T1000 (cell line): ENCODE data around the gene MRPS10.
A peak's percentile ranks its signal among the peaks of the same experiment; 100 is the strongest.
"Not testable (repeated sequence)": the region's sequence is repeated elsewhere in the genome, so short reads cannot be mapped to it uniquely, and the experiment has no call there.

Source experiments
- DNase-seq: peaks from one replicate; lab custom pipeline; 2025; ENCODE audit warnings: mixed read lengths; lab: John Stamatoyannopoulos, UW

The MRPS10 gene

GRCh38 chr6:42176981-42177380 lies 40.7 kb downstream of the MRPS10 start:
- no peak for DNase-seq

GRCh38 chr6:42175860-42176259 lies 41.8 kb downstream of the MRPS10 start:
- no peak for DNase-seq

GRCh38 chr6:42173101-42173500 lies 44.6 kb downstream of the MRPS10 start, which contains the start of gene GUCA1A:
Gene GUCA1A (plus strand): TSS chr6:42173364. CDS start chr6:42173614, 250 bp downstream.
- DNase-seq, result no peak

GRCh38 chr6:42171813-42172581 lies 45.7 kb downstream of the MRPS10 start:
- no peak for DNase-seq

DNA sequence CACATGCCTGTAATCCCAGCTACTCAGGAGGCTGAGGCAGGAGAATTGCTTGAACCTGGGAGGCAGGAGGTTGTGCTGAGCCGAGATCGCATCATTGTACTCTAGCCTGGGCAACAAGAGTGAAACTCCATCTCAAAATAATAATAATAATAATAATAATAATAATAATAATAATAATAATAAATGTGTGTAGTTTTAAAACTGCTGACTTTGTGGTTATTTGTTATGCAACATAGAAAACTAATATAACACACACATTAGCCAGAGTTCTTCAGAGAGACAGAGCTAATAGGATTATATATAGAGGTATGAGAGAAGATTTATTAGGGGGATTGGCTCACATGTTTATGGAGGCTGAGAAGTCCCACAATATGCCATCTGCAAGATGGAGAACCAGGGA lies 47.9 kb downstream of the MRPS10 start:
- DNase-seq, result not testable (repeated sequence)

DNA sequence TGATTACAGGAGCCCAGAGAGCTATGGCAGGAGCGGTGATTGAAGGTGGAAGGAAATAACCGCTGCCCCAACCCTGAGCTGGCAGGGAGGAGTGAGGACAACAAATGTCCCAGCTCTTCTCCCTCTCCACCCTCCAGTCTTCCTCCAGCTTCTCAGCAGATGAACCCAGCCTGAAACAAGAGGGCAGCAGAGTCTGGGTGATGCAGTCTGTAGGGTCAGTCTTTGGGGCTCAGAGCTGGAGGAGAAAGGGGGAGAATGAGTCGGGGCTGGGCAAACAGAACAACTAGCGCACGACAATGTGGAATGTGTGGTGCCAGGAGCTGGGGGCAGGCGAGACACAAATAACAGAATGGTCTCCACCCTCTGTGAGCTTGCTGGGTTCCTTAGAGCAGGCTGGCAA lies 49.0 kb downstream of the MRPS10 start:
- no peak for DNase-seq

DNA sequence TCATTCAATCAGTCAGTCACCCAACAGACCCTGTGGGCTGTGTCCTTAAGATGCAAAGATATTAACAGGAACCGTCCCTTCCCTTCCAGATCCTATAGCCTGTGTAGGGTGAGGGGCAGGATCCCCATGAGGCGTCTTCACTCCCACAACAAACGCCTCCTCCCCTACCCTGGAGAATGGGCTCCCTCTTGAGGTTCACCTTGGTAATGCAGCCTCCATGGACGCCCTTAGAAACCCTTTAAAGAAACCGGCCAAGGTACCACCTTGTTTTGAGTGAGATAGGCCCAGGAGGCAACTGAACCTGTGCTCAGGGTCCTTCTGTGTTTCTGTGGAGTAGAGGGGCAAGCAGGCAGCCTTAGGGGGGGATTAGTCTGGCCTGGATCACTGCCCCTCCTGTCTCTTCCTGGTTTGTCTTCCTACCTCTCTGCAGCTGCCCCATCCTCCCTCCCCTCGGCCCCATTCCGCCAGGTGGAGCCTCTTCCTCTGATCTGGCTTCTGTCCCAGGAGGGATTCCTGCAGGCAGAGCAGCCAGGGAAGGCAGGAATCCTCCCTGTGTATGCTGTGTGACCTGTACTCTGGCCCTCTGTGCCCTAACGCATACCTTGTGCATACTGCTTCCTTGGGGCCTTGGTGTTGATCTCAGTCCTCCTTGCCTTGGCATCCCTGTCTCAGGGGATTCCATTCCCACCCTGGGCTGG lies 51.1 kb downstream of the MRPS10 start:
- peak; percentile 50 for DNase-seq

- no peak for DNase-seq
These were observed 52.6 kb downstream of the MRPS10 start for GRCh38 chr6:42165016-42165415.

- DNase-seq, result no peak
These were observed 53.7 kb downstream of the MRPS10 start for GRCh38 chr6:42163981-42164380.

DNA sequence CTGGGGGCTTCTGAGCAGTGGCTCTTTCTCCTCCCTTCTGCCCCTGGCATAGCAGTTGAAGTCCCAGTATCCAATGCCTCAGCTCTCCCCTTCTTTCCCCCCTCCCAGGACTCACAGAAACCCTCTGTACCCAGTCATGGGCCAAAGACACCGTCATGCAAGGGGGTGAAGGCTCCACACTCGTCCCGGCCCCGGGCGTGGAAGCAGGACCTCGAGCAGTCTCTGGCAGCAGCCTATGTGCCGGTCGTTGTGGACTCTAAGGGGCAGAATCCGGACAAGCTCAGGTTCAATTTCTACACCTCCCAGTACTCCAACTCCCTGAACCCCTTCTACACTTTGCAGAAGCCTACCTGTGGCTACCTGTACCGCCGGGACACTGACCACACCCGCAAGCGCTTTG lies 54.8 kb downstream of the MRPS10 start:
- no peak for DNase-seq

DNA sequence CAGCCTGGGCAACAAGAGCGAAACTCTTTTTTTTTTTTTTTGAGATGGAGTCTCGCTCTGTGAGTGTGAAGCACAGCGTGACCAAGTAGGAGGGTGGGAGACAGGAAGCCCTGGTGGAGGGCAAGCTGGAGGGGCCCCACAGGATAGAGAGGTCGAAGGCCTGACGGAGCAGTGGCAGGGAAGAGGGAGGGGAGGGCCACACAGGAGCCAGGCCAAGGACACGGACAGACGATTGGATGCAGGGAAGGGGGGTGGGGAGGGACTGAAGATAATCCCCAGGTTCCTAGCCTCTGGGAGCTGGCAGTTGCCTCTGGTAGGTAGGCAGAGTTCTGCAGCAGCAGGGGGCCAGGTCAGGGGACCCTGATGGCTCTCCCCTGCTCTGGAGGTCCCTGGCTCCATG lies 55.3 kb downstream of the MRPS10 start:
- no peak for DNase-seq

DNA sequence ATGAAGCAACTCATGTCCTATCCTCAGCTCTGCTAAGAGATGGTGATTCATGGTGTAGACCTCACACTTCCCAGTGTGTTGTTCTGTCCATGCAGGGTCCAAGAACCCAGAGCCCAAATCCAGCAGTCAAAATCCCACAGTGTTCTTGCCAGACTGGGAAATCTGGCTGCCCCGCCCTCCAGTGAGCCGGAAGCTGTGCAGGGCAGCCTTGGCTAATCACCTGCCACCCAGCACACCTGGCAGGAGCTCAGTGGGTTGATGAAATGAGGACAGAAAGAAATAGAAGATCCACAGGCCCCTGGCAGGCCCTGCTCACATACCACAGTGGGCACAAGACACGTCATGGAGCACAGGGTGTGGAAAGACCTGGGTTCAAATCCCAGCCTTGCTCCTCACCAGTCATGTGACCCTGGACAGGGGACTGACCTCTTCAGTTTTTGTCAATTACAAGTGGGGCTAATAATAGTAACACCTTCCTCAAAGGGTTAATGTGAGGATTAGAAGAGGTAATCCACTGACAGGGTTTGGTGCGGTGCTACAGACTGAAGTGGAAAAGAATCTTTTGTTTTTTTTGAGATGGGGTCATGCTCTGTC lies 58.1 kb downstream of the MRPS10 start:
- no peak for DNase-seq

- no peak for DNase-seq
These were observed 59.0 kb downstream of the MRPS10 start for GRCh38 chr6:42158631-42159030.

- no peak for DNase-seq
These were observed 59.6 kb downstream of the MRPS10 start for GRCh38 chr6:42158011-42158410.
